GM10847 (cell line): ENCODE results near the gene DNAI2.

Experiments used
- POLR2A ChIP-seq: IDR thresholded peaks from 2 replicates; pipeline ENCODE4 v1.6.1; 2011; ENCODE audit not compliant: insufficient read length; ENCODE audit errors: extremely low read depth

Gene DNAI2, protein sequence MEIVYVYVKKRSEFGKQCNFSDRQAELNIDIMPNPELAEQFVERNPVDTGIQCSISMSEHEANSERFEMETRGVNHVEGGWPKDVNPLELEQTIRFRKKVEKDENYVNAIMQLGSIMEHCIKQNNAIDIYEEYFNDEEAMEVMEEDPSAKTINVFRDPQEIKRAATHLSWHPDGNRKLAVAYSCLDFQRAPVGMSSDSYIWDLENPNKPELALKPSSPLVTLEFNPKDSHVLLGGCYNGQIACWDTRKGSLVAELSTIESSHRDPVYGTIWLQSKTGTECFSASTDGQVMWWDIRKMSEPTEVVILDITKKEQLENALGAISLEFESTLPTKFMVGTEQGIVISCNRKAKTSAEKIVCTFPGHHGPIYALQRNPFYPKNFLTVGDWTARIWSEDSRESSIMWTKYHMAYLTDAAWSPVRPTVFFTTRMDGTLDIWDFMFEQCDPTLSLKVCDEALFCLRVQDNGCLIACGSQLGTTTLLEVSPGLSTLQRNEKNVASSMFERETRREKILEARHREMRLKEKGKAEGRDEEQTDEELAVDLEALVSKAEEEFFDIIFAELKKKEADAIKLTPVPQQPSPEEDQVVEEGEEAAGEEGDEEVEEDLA

DNA sequence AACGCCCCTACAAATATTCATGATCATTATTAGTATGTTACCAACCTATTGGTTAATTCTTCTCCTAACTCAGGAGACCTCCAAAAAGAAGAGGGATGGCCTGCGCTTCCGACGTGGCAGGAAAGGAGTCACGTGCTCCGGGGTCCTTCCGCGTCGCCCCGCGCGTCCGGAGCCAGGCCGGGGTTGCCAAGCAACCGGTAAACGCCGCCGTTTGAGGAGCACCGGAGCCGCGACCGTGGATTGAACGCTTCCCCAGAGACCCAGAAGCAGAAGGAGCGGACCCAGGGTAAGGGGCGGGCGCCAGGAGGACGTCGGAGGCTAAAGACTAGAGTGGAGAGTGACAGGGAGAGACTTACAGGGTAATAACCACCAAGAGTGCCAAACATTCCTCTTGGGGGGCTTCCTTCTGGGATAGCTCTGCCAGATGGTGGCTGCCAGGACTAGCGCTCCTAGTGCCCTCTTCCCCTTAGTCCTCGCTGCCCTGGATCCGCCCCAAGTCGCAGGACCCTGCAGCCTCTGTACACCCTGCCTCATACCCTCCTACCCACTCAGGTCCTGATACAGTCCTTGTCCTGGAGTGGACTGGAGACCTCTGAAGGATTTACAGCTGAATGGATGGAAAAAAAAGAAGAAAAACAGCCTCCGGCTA is at the start of gene DNAI2:
TSS of gene DNAI2 (plus strand) at position 175 of the 649 bp plus-strand sequence. CDS start 7,584 bp downstream, outside the sequence.
- no peak for TF ChIP-seq POLR2A

DNA sequence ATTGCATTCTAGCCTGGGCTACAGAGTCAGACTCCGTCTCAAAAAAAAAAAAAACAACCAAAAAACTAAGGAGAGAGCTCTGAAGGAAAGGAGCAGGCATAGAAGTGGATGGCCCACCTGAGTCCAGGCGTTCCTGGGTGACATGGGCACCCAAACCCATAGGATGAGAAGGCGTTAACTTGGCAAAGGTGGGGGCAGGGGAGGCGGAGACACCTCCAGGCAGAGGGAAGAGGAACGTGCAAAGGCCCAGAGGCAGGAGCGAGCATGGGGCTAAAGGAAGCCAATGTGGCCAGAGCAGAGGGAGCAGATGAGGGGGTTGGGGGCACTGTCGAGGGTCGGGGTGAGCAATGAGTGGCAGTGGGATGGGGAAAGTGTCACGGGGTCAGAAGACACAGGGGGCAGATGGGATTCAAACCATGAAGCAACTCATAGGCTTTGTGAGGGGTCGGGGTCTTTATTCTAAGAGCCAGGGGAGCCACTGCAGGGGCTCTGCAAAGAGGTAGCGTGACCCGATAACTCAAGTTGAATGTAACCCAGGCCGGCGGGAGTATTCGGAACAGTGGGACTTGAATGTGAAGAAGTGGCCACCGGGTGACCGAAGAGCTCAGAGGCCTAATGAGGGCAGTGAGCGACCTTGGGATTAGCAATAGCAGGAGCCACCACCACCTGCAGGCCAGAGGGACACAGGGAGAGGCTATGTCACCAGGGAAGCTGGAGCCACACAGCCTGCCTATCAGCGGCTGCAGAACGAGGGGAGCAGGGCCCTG is 48.9 kb upstream of the DNAI2 start:
- no peak for TF ChIP-seq POLR2A

DNA sequence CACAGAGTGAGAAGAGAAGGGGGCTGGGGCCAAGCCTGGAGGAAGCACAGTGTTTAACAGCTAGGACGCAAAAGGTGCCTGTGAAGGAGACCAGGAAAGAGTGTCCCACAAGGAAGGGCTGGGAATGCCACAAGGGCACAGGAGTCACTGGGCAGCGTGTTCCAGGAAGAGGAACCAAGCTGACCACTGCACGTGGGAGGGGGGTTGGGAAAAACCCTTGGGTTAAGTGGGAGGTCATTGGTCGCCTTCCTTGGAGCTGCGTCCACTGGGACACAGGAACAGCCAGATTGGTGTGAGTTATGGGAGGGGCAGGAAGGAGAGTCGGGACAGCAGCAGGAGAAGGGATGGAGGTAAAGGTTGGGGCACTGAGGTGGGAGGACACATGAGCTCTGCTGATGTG is 47.8 kb upstream of the DNAI2 start:
- no peak for TF ChIP-seq POLR2A

DNA sequence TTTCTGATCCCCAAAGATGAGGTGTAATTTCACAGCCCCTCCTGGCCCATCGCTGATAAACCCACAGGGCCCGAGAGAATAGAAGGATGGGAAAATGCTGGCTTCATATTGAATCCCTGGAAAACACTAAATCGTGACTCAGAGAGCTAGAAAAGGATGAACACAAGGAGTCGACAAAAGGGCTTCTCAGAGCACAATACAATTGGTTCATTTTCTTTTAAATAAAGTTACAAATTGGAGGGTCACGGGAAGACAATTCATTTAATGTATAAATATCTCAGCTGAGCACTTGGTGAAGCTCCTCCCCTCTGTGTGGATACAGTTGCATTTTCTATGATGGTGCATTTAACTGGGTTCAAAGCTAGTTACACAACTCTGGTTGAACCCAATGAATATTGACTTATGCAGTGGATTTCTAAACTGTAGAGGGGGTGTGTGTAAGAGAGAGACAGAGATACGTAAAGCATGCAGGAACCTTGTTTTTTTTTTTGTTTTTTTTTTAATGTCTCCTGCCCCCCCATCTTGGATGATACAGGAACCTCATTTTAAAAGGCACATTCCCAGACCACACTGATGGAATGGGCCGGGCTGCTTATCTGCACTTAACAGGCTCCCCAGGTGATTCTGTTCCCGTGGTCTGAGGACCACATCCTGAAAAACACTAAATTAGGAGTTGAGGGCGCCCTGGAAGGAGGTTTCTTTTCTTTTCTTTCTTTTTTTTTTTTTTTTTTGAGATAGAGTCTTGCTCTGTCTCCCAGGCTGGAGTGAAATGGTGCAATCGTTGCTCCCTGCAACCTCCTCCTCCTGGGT is 46.6 kb upstream of the DNAI2 start:
- no peak for TF ChIP-seq POLR2A

DNA sequence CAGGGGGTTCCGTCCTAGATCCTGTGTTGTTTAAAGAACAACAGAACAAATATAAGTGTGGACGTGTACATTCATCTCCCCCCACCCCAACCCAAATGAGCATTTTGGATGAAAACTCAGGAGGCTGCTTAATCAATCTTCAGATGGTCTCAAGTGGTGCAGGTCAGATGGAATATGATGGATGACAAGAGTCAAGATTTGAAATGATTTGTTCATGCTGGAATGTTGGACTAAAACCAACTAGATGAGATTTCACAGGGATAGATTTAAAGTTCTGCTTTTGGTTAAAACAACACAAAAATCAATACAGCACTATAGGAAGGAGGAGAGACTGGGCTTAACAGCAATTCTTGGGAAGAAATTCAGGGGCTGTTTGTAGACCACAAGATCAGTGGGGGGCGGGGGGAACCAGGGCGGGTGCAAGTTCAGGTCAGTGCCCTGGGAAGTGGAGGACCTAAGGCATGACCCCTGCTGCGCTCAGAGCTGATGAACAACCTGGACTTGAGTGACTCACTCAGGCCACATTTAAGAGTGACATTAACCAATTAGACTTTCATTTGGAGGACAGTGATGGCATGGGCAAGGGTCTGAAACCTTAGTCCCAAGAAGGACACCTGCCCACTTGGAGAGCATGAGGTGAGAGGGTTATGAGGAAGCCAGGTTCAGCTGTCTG is 45.6 kb upstream of the DNAI2 start:
- no peak for TF ChIP-seq POLR2A

DNA sequence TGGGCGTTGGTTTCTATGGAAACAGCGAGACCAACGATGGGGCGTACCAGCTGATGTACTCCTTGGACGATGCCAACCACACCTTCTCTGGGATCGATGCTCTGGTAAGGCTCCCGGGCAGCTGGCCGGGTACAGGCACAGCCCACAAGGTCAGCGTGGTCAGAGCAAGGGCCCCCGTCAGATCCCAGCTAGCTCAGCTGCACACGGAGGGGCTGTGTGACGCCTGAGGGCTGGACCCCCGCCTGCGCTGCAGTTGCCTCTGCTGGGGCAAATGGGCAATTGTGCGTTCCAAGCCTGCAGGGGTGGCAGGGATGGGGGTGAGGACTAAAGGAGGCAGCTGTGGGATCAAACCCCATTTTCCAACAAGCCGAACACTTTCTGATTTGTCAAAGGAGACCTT is 43.1 kb upstream of the DNAI2 start:
- no peak for TF ChIP-seq POLR2A

DNA sequence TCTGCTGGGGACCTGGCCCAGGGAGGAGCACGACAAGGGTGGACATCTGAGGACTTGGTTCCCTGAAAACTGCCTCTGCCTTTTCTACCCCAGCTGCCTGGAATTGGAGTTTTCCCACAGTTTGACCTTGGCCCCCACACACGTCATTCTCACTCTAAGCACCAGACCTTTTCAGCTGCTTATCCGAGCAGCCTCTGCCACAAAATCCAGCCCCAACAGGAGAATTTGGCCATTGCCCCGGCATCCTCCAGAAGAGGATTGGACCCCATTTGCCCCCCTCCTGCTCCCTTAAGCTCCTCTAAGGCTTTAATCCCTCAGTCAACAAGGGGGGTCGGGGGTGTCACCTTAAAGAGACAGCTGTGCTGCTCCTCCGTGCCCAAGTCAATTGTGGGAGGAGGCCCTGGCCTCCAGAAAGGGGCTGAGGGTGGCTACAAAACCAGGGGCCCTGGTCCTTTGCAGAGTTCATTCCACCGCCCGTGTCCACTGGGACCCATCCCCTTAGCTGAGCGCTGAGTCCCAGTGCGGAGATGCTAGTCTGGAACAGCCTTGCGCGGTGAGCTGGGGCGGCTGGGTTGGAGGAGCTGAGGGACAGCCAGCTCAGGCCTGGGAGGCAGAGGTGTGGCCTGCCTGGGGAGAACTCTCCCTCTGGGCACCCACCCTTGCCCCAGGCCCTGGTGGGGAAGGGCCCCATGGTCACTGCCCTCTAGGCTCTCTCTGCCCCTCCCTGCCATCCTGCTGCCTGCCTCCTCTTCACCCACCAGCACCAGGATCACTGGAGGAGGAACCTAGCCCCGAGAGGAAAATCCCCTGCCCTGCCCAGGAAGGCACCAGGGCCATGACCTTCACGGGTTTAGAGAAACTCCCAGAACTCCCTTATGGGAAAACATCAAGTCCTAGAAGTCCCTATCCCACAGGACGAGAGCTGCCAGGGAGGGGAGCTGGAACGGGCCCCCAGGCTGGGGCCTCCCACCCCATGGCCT is 41.8 kb upstream of the DNAI2 start:
- TF ChIP-seq POLR2A: no peak

DNA sequence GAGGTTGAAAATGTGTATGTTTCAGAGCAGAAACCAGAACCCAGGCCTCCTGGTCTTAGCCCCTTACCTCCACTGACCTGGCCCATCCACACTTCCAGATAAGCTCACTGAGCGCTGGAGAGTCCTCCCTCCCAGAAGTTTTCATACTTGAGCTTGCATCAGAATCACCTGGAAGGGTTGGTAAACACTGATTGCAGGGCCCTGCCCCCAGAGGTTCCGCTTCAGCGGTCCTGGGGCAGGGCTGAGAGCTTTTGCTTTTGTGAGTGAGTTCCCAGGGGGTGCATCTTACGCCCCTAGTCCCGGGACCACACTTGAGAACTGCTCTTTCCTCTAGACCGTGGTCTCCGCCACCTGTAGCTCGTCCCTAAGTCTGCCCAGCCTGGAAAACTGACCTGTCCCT is 40.1 kb upstream of the DNAI2 start:
- no peak for TF ChIP-seq POLR2A

DNA sequence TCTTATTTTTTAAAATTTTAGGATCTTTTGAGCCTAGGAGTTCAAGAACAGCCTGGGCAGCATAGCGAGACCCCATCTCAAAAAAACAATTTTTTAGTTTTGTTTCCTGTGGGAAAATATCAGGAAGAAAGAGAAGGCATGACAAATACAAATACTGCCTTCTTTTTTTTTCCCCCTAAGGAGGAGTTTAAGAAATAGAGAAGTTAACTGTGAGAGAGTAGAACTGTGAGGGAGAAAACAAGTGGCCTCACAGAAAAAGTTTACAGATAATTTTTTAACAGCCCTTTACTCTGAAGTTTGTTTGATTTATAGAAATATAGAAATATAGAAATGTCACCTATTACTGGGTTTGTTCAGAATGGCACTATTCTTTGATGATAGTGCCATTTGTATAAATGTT is 39.5 kb upstream of the DNAI2 start:
- TF ChIP-seq POLR2A: no peak

DNA sequence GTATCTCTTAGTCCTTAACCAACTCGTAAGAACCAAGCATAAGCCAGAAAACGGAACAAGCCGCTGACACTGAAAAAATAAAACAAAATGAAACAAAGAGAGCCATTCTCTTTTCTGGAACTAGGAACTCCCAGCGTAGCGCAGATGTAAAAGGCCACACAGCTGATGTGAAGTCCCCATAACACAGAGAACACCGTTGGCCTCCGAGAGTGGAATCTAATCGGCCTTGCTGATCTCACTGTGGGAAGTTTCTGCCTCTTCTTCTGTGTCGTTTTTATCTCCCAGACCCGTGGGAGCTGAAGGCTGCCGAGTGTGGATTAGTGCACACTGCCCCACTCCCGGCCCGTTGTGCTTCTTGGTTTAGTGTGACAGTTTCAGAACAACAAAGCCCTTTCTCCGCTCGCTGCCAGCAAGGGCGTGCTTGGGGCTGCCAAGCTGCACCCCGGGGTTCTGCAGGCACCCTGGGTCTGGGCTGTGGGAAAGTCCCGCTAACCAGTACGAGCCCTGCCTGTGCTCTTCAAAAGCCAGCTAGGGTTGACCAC is 38.9 kb upstream of the DNAI2 start:
- no peak for TF ChIP-seq POLR2A

DNA sequence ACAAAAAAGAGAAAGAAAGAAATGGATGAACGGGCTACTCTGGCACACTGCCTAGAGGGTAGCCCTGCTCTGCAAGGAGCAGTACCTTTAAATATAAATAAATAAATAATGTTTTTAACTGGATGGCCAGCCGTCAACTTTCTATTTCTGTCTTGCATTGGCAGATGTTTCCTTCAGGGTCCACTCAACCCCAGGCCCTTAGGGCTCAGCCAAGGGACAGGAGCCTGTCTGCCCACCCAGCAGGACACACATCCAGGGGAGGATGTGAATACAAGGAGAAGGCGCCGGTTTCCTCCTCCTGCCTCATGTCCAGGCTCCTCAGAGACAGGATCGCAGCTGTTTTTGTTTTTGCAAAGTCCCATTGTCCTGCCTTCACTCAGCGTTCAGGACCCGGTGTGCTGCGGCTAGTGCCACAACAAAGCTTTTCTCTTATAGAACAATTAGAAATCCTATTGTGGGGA is 38.1 kb upstream of the DNAI2 start:
- no peak for TF ChIP-seq POLR2A

DNA sequence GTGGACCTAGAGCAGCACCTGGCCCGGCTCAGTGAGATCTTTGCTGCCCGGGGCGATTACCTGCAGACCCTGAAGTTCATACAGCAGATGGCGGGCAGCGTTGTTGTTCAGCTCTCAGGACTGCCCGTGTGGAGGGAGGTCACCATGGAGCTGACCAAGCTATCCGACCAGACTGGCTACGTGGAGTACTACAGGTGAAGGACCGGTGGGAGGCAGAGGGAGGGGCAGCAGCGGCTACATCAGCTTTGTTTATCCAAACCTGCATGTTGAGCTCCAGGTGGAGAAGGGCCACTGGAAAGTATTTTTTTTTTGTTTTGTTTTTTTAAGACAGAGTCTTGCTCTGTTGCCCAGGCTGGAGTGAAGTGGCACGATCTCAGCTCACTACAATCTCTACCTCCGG is 36.7 kb upstream of the DNAI2 start:
- no peak for TF ChIP-seq POLR2A

DNA sequence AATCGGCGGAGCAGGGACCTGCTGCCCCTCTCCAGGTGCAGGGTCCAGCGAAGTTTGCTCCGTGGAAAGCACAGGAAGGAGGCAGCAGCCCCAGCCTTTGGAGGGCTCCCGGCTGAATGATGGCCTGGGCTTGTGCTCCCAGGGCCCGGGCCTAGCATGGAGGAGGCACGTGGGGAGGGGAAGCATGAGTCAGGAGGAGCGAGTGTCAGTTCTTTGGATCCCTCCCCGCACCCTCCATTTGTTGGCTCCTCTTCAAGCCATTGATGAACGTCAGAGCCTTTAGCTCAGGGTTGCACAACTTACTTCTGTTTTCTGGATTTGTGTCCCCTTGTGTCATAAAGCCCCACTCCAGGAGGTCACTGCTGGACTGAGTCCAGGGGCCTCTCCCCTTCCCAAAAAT is 34.9 kb upstream of the DNAI2 start:
- TF ChIP-seq POLR2A: no peak

DNA sequence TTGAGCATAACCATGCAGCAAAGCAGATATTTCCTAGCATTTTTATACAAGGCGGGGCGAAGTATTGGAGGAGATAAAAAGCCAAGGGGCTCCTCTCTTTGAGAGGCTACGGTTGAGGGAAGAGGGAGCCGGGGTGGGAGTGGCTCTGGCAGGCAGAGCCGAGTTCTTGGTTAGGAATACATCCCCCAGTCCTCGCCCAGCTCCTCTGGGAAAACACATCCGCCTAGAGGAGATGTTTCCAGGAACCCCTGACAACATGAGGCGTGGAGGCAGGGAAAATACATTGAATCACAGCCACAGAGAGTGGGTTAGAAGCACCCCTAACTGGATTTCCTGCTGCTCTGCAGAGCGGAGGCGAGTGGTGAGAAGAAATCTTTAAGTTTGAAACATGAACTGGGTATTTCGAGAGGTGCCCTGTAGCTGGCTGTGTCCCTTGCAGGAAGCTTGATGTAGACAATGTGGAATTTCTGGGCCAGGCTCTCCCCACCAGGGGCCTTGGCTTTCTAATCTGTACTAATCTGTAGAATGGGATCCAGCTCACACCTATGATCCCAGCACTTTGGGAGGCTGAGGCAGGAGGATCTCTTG is 33.3 kb upstream of the DNAI2 start:
- TF ChIP-seq POLR2A: no peak
